Stimulated activated CD4-positive, alpha-beta T cell treated with anti-CD3 and anti-CD28 coated beads, Interleukin-15, amount 100 ng/mL, for 24 hours (primary cell): Measurements from ENCODE around the gene CCL27.
"Not testable (repeated sequence)": the region's sequence is repeated elsewhere in the genome, so short reads cannot be mapped to it uniquely, and the experiment has no call there.

ENCODE experiments used
- DNase-seq: peaks from one replicate; pipeline ENCODE4 v3.0.0-alpha.2; 2020

Gene CCL27

DNA sequence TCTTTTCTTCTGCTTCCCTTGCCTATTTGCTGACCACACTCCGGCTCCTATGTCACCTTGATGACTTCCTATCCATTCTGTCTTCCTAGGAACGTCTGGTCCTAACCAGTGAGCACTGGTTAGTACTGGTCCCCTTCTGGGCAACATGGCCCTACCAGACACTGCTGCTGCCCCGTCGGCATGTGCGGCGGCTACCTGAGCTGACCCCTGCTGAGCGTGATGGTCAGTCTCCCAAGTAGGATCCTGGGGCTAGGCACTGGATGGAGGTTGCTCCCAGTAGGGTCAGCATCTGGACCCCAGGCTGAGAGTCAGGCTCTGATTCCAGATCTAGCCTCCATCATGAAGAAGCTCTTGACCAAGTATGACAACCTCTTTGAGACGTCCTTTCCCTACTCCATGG is 13.8 kb downstream of the CCL27 start:
- no peak for DNase-seq

DNA sequence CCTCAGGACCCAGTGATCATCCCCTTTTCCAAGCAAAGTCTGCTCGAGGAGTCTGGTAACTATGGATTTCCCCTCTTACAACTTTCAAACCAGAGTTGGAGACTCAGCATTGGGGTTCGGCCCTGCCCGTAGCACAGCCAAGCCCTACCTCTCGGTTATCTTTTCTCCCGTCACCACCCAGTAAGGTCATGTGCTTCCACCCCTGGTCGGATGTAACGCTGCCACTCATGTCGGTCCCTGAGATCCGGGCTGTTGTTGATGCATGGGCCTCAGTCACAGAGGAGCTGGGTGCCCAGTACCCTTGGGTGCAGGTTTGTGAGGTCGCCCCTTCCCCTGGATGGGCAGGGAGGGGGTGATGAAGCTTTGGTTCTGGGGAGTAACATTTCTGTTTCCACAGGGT is 14.8 kb downstream of the CCL27 start:
- DNase-seq: no peak

GRCh38 chr9:34647084-34647403 is 15.4 kb downstream of the CCL27 start:
- DNase-seq: no peak

DNA sequence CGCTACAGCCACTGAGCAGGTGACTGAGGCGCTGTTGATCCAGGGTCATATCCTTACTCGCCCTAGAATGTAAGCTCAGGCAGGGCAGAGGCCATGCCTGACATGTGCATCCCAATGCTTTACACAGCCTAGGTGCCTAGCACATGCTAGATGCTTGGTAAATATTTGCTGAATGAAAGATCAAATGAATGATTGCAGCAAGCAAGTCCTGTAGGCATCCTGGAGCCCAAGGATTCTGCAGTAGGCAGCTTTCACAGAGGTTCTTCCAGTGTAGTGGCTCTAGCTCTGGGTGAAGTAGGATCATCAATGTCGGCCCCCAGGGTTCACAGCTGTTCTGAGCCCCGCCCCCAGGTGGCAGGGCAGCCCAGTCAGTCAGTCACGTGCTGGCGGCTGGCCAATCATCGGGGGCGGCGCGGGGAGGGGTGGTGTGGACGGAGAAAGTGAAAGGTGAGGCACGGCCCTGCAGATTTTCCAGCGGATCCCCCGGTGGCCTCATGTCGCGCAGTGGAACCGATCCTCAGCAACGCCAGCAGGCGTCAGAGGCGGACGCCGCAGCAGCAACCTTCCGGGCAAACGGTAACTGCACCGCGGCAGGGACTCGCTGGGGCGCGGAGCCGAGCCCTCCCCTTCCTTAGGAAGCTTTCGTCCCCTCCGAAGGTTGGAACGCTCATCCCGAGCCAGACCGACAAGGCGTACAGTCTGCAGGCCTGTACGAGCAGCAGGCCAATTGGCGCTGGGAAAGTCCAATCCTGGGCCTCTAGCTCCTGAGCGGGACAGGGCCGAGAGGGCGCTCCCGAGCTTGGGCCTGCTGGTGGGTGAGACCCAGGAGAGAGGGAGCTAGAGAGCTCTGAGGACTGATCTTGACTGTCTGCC is 16.0 kb downstream of the CCL27 start, which contains the start of gene GALT:
Gene GALT (plus strand): TSS at position 465 of the 873 bp plus-strand sequence. CDS start 30 bp downstream, at position 495.
- peak; percentile 99 for DNase-seq

DNA sequence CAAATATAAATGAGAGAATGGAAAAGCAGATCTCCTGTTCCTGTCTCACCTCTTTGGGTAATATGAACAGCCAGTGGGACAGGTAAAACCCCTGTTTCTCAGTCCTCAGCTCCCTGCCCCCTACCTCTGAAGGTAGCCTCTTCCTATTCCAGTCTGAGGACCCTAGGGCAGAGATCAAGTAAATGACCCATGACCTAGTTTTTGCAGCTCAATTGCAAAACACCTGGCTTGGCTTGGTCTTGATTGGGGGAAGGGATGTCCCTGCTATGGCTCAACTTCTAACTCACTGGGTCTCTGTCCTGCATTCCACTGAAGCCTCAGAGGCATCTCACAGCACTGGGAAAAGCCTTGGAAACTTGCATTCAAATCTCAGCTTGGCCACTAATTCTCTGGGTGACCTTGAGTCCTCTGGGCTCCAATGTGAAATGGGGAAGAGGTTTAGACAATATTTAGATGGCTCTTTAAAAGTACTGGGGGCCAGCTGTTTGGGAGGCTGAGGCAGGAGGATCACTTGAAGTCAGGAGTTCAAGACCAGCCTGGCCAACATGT is 17.6 kb downstream of the CCL27 start:
- DNase-seq: no peak

DNA sequence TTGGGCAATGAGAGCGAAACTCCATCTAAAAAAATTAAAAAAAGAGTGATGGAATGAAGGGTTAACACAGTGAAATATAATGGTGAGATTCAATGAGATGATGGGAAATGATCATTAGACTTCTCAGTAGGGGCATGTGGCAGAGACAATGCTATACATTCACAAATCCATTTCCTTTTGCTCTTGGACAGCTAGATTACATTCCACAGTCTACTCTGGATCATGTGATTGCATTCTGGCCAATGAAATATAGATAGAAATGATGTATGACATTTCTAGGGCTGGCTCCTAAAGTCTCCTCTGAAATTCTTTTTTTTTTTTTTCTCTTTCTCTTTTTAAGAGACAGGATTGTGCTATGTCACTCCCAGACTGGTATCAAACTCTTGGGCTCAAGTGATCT is 19.8 kb downstream of the CCL27 start:
- DNase-seq: no peak

DNA sequence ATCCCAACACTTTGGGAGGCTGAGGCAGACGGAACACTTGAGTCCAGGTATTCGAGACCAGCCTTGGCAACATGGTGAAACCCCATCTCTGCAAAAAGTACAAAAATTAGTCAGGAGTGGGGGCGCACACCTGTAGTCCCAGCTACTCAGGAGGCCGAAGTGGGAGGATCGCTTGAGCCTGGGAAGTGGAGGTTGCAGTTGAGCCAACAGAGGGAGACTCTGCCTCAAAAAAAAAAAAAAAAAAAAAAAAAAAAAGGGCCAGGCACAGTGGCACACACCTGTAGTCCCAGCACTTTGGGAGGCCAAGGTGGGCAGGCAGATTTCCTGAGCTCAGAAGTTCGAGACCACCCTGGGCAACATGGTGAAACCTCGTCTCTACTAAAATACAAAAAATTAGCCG is 23.1 kb downstream of the CCL27 start:
- not testable (repeated sequence) for DNase-seq

DNA sequence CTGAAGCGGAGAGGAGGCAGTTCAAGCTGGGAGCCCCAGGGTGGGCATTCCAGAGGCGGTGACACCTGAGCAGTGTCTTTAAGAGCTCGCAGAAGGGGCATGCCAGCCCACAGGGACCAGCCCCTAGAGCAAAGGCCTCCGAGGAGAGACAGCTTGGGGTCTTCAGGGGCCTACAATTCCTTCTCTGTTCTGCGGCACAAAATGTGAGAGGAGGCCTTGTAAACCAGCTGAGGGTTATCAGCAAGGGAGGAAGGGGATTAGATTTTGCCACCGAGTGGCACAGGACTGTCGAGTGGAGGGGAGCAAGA is 24.4 kb downstream of the CCL27 start:
- DNase-seq: no peak

GRCh38 chr9:34637356-34638137 is 24.9 kb downstream of the CCL27 start, which contains the start of gene SIGMAR1:
TSS of gene SIGMAR1 (minus strand) at chr9:34637787. CDS start at chr9:34637697, 90 bp downstream.
- peak; percentile 96 for DNase-seq

DNA sequence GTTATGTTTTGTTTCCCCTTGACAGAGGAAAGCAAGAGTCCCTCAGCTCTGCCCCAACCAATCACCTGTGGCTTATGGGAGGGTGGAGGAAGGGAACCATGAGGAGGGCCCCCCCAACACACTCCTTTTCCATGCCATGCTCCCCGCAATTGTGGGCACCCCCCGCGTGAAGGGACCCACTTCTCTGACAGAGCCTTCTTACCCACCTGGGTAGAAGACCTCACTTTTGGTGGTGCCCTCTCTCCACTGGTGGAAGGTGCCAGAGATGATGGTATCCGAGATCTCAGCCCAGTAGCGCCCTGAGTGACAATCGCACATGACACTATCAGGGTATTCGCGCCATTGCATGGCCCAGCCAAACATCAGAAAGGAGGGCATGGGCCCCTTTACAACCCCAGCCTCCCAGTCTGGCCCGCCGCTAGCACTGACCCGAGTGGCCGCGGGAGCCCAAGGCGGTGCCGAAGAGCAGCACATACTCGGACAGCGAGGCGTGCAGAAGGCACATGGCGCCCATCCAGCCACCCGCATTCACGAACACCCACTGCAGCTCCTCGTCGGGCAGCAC is 25.6 kb downstream of the CCL27 start:
- DNase-seq: peak; percentile 41

GRCh38 chr9:34635556-34635955 is 26.9 kb downstream of the CCL27 start:
- DNase-seq: no peak

DNA sequence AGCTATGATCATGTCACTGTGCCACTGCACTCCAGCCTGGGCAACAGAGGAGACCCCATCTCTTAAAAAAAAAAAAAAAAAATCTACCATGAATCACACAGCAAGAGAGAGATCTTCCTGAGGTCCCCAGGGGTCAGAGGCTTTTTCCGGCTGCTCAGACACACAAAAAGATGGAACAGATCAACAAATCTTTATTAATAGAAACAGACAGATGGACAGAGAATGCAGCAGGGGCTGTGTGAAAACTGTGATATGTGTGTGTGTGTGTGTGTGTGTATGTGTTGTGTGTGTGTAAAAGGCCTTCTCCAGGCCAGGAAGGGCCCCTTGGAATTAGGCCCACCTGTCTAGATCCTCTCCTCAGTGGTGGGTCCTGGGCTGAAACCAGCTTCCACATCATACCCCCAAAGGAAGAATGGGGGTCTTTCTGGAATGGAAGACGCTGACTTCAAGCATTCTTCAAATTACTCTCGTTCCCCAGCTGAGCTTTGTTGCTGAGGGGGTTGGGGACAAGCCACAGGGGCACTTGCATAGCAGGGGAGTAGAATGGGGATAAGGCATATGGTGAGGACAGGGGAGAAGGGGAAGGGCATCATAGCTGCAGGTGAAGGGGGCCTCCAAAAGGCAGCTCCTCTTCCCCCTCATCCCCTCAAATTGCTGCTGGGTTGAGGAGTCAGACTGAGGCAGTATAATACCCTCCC is 27.8 kb downstream of the CCL27 start:
- DNase-seq: no peak

DNA sequence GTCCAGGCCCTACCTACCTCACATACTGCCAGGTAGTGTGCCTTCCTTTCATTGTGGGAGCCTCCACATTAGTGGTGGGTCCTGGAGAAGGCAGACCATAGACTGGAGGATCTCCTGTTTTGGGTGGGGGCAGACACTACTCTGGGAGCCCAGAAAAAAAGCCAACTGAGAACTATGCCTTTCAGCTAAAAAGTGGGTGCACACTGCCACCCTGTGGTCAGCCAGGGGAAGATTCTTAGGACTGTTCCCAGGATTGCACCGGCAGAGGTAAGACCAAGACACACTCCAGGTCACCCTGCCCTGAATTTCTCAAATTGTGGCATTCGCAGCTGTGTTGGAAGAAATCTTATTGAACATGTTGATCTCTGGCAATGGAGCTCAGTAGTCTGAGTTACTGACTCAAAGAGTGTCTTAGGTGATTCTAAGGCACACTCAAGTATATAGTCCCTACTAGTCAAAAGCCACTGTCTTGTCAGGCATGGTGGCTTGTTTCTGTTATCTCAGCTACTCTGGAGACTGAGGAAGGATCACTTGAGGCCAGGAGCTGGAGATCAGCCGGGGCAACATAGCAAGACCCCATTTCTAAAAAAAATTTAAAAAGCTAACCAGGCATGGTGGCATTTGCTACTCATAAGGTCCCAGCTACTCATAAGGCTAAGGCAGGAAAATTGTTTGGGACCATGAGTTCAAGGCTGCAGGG is 28.5 kb downstream of the CCL27 start:
- peak; percentile 81 for DNase-seq

DNA sequence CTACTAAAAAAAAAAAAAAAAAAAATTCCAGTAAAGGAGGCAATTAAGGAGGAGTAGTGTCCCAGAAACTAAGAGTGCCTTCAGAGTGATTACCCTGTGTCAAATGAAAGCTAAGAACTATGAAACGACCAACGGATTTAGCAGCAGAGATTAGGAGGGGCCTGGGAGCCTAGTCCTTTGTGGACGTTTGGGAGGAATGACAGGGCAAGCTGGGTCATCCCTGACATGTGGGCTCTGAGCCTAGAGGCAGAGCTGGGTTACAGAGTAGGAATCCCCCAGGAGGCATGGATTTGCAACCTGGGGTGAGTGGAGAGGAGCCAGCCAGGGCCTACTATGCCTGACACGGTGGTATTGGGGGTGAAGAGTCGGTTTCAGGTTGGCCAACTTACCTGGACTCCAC is 29.3 kb downstream of the CCL27 start:
- no peak for DNase-seq

- no peak for DNase-seq
Measured at GRCh38 chr9:34630402-34631154, 31.9 kb downstream of the CCL27 start.

DNA sequence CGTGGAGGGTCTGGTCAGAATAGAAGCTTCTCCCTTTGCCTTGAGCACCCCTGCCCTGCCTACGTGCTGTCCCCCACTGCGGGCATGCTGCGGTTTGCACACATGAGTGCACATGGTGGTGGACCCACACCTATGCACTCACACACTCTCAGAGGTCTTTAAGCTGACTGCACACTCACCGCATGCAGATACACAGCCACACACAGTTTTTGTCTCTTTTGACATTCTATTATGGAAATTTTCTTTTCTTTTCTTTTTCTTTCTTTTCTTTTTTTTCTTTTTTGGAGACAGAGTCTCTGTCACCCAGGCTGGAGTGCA is 33.0 kb downstream of the CCL27 start:
- DNase-seq: no peak

DNA sequence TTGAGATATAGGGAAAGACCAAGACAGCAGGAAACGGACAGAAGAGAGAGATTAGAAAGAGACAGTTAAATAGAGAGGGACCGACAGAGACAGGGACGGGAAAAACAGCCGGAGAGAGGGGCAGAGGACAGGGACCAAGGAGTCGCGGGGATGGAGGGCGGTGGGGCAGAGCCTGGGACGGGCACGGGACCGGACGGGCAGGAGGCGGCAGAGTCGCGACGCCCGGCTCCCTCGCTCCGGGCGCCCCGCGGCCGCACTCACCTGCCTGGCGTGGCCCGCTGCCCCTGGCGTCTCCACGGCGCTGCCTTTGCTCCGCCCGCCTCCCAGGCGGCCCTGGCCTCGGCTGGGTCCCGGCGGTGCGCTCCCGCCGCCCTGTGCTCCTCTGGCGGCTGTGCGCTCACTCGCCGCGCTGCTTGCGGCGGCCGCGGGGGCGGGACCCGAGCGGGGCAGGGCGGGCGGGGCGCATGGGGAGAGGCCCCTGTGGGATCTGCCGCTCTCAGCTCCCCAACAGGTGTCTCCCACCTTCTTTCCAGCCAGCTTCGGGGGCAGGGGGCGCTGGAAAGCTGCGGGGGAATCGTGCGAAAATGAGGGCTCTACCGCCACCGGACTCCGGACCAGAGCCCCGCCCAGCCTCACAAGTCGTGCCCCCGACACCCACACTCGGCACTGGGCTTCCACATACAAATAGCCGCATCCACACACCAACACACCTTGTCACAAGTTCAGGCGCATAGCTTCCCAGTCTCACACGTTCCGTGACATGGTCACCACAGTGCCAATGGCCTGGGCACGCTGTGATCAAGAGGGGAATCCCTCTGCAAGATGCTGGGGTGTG is 33.6 kb downstream of the CCL27 start, which contains the start of gene ARID3C:
Gene ARID3C (minus strand): TSS at position 411 of the 835 bp plus-strand sequence. CDS start 1,052 bp downstream, outside the sequence.
- peak; percentile 61 for DNase-seq

DNA sequence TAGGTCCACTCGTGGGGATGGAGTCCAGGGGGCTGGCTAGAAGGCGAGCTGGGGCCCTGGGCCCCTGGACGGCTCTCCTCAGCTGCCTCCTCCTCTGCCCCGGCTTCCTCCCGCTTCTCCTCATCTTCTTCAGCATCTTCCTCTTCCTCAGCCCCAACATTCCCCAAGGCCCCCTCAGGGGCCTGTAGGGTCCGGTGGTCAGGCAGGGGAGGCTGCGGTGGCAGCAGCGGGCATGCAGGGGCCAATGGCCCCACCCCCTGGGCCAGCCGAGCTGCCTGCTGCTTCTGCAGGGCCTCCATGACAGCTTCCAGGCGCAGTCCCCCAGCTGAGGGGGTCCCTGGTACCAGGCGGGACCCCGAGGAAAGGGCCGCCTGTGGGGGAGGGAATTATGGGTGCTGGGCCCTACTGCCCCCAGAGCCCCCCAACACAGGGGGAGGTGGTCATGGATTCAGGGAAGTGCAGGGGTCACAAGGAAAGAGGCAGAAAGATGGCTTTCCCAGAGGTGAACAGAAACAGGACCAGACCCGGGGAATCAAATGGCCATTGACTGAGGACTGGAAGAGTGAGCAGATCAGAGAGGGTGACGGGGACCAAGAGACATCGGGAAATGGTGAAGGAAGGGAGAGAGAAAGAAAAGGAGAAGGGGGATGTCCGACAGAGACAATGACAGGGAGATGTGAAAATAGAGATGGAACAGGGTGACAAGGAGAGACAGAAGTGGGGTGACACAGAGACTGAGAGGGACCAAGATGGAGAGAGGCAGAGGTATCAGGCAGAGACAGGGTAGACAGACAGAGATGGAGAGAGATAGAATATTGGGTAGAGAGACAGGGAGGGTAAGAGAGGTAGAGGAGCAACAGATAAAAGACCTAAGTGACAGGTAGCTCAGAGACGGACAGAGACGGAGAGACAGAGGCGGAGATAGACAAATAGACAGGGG is 34.5 kb downstream of the CCL27 start:
- DNase-seq: no peak

- no peak for DNase-seq
Measured at GRCh38 chr9:34625186-34625486, 37.3 kb downstream of the CCL27 start.
